Endothelial cell of umbilical vein (primary cell): Measurements from ENCODE around the gene RBM33. TPM values are rescaled to one million over a fixed set of nuclear protein-coding genes. Genes with fewer than 3 reads are reported as not detected.

Experiments used
- BruUV-seq: library from RNA; stranded (reverse); fragments of 400-500 nt; replicated peaks from 2 replicates; lab custom pipeline; 2021; lab: Mats Ljungman, UMichigan
- CTCF ChIA-PET: fragments of 300-600, 350-600 bp; sonication (Branson Sonifier 250); formaldehyde crosslinking; loops from one replicate; lab custom pipeline; 2021; ENCODE audit warnings: antibody characterized with exemption, inconsistent platforms; lab: Charles Lee
- POLR2A ChIA-PET: fragments of 300-600, 350-600 bp; sonication (Branson Sonifier 250); formaldehyde crosslinking; loops from one replicate; lab custom pipeline; 2021; ENCODE audit warnings: antibody characterized with exemption, inconsistent platforms; lab: Charles Lee
- DNase-seq: peaks from one replicate; pipeline ENCODE4 v3.0.0-alpha.2; 2011; ENCODE audit warnings: low read depth, low spot score
- FAIRE-seq: peaks from 2 replicates; lab custom pipeline; 2011; peaks lifted over from hg19 to GRCh38; lab: Jason Lieb, UNC
- H2AFZ ChIP-seq: 2 replicates; pipeline ENCODE4 v1.6.0; 2012; ENCODE audit warnings: low read depth, low read length, control low read depth, inconsistent platforms
- H3K27ac ChIP-seq: 2 replicates; pipeline ENCODE4 v1.5.1; 2011; ENCODE audit warnings: low read depth, mild to moderate bottlenecking, control low read depth, low read length, moderate library complexity; ENCODE audit not compliant: insufficient read depth
- H3K27me3 ChIP-seq, 2 experiments: 2 replicates each; pipeline versions ENCODE4 v1.6.0 to v1.6.1; 2011; ENCODE audit warnings: low read length in 2 of 2, mixed read lengths in 1 of 2; ENCODE audit not compliant: control insufficient read depth in 2 of 2, insufficient read depth in 2 of 2
- H3K36me3 ChIP-seq, 2 experiments: 2 replicates in 1 of 2; 3 replicates in 1 of 2; pipeline ENCODE4 v1.5.1; 2011; ENCODE audit warnings: low read length in 2 of 2, mild to moderate bottlenecking in 1 of 2, moderate library complexity in 1 of 2; ENCODE audit not compliant: control insufficient read depth in 2 of 2, insufficient read depth in 2 of 2; ENCODE audit errors: extremely low read depth in 1 of 2
- H3K4me1 ChIP-seq: 3 replicates; pipeline ENCODE4 v1.5.1; 2011; ENCODE audit warnings: mild to moderate bottlenecking, low read length; ENCODE audit not compliant: control insufficient read depth, insufficient read depth; ENCODE audit errors: extremely low read depth
- H3K4me2 ChIP-seq: 2 replicates; pipeline ENCODE4 v1.6.1; 2011; ENCODE audit warnings: low read length, control low read depth, mixed read lengths; ENCODE audit not compliant: insufficient read depth
- H3K4me3 ChIP-seq, 3 experiments: fragments of 200-600 bp in 1 of 3; sonication (generic), shearing (Covaris generic) in 1 of 3; replicated peaks in 1 of 3; 2 replicates each; pipeline ENCODE4 v1.5.1; 2011 to 2016; ENCODE audit warnings: control low read depth in 3 of 3, low read length in 3 of 3, mild to moderate bottlenecking in 2 of 3, inconsistent platforms in 1 of 3, low read depth in 1 of 3, moderate library complexity in 1 of 3; ENCODE audit not compliant: insufficient read depth in 1 of 3
- H3K79me2 ChIP-seq: 2 replicates; pipeline ENCODE4 v1.6.0; 2012; ENCODE audit warnings: low read length, inconsistent platforms; ENCODE audit not compliant: control insufficient read depth, insufficient read depth
- H3K9ac ChIP-seq: replicated peaks from 2 replicates; pipeline ENCODE3; 2011; ENCODE audit warnings: low read length, control low read depth; ENCODE audit not compliant: insufficient read depth; ENCODE audit errors: extremely low read depth
- H3K9me1 ChIP-seq: replicated peaks from 3 replicates; pipeline ENCODE4 v1.6.0; 2011; ENCODE audit warnings: mild to moderate bottlenecking, low read length; ENCODE audit not compliant: control insufficient read depth, insufficient read depth; ENCODE audit errors: extremely low read depth
- H3K9me3 ChIP-seq: replicated peaks from 2 replicates; pipeline ENCODE4 v1.5.1; 2012; ENCODE audit warnings: low read length, inconsistent platforms; ENCODE audit not compliant: control insufficient read depth, insufficient read depth
- H4K20me1 ChIP-seq: replicated peaks from 2 replicates; pipeline ENCODE3; 2011; ENCODE audit warnings: mild to moderate bottlenecking, low read length; ENCODE audit not compliant: control insufficient read depth, insufficient read depth; ENCODE audit errors: extremely low read depth
- CTCF ChIP-seq, 2 donors: IDR thresholded peaks; 1 replicate in 1 of 2; 2 replicates in 1 of 2; pipeline ENCODE4 v1.5.1; 2011; ENCODE audit warnings: low read length in 2 of 2, mild to moderate bottlenecking in 2 of 2, moderate library complexity in 2 of 2, control low read depth in 1 of 2, inconsistent platforms in 1 of 2, low read depth in 1 of 2; ENCODE audit not compliant: insufficient read depth in 1 of 2; ENCODE audit errors: extremely low read depth in 1 of 2
- EZH2 ChIP-seq: IDR thresholded peaks from 2 replicates; pipeline ENCODE4 v1.6.1; 2012; ENCODE audit warnings: borderline replicate concordance, low read depth, mild to moderate bottlenecking, moderate library complexity, low read length, inconsistent platforms; ENCODE audit not compliant: severe bottlenecking
- FOS ChIP-seq: IDR thresholded peaks from 2 replicates; pipeline ENCODE4 v1.6.1; 2011; ENCODE audit warnings: mild to moderate bottlenecking, low read length, moderate library complexity, borderline replicate concordance; ENCODE audit not compliant: insufficient read depth
- GATA2 ChIP-seq: IDR thresholded peaks from 2 replicates; pipeline ENCODE4 v1.7.0; 2011; ENCODE audit warnings: low read depth, mild to moderate bottlenecking, moderate library complexity, mixed read lengths, low read length; ENCODE audit not compliant: insufficient read length, insufficient read depth
- JUN ChIP-seq: IDR thresholded peaks from 2 replicates; pipeline ENCODE4 v1.6.1; 2011; ENCODE audit warnings: borderline replicate concordance, low read depth; ENCODE audit not compliant: insufficient read length, insufficient read depth
- MAX ChIP-seq: IDR thresholded peaks from 2 replicates; pipeline ENCODE4 v1.6.1; 2011; ENCODE audit not compliant: insufficient read depth, insufficient read length
- MYC ChIP-seq: IDR thresholded peaks from one replicate; pipeline ENCODE4 v1.6.1; 2011; ENCODE audit warnings: mild to moderate bottlenecking, low read depth, low read length
- POLR2A ChIP-seq: IDR thresholded peaks from 2 replicates; pipeline ENCODE4 v1.6.1; 2012; ENCODE audit warnings: low read depth, mild to moderate bottlenecking, control low read depth, low read length
- POLR2AphosphoS5 ChIP-seq: IDR thresholded peaks from 2 replicates; pipeline ENCODE4 v1.6.1; 2012; ENCODE audit warnings: low read depth, mild to moderate bottlenecking, control low read depth, low read length, moderate library complexity; ENCODE audit not compliant: insufficient read depth
- dilution Hi-C: fragments of 300-500 bp; cut with MboI; formaldehyde crosslinking; loops from one replicate; pipeline ENCODE4 v1.15.0; 2019; ENCODE audit warnings: low sequenced_read_pairs; ENCODE audit not compliant: extremely low pct_ligation_motif_present
- intact Hi-C: fragments of 100-400 bp; cut with micrococcal nuclease; formaldehyde crosslinking; loops from one replicate; pipeline ENCODE4 v1.10.0; 2022
- polyA plus RNA-seq, 4 experiments: library from polyadenylated mRNA; depleted of rRNA in 3 of 4; stranded (reverse) in 3 of 4; unstranded in 1 of 4; fragments of >200 nt; gene quantifications; 2 replicates each; pipeline versions ENCODE4 v1.2.1 to v1.2.3, GENCODE V29; 2011 to 2012; ENCODE audit warnings: missing spikeins in 1 of 4
- total RNA-seq: library from RNA; stranded (reverse); gene quantifications from 2 replicates; pipeline ENCODE4 v1.2.3, GENCODE V29; 2021

The RBM33 gene
- total and polyA plus RNA-seq, 2 donors (not counting 3 experiments of a cell fraction or from before 2014, with no cell fraction given) = 16.2 to 68.2 TPM

GRCh38 chr7:155602156-155602555 is 42.3 kb upstream of the RBM33 start:
- H3K79me2 ChIP-seq = no peaks in the 10 kb centered on the region
- no peak overlapping the region for H3K27ac ChIP-seq
- no peaks in the 10 kb centered on the region for H3K9me3 ChIP-seq

GRCh38 chr7:155602750-155603149 is 41.7 kb upstream of the RBM33 start:
- H3K9me3 ChIP-seq = no peaks in the 10 kb centered on the region
- CTCF ChIA-PET = interaction anchor here (1.7 kb wide), 1 partner anchor 171 kb away, joined by 4 read pairs; no protein-coding TSS in a partner anchor
- no peak for TF ChIP-seq CTCF (IDR thresholded peaks at IDR 0.05; ENCODE audit: extremely low read depth in 1 of 2, insufficient read depth in 1 of 2, low read depth in 1 of 2, low read length in 2 of 2)
- TF ChIP-seq GATA2 = no peak
- no peak for TF ChIP-seq MYC
- TF ChIP-seq JUN = no peak
- TF ChIP-seq FOS = no peak
- no peak for TF ChIP-seq EZH2
- TF ChIP-seq POLR2AphosphoS5 = no peak
- no peak for TF ChIP-seq POLR2A
- TF ChIP-seq MAX = no peak
- DNase-seq (no peak), FAIRE-seq (no peak)
- POLR2A ChIA-PET = no interaction called here
- no peaks in the 10 kb centered on the region for H3K79me2 ChIP-seq
- peak overlapping the region; percentile 33 for H2AFZ ChIP-seq
- no TSS peak for BruUV-seq
- intact Hi-C loops (no loop called here), dilution Hi-C loops (no loop called here)
- H3K27me3 ChIP-seq = peaks cover 0 to 12% of the 10 kb centered on the region in 2 experiments
- no peaks in the 10 kb centered on the region for H3K4me1 ChIP-seq
- H3K27ac ChIP-seq = no peak overlapping the region
- no peak overlapping the region for H3K9ac ChIP-seq
- no peaks in the 10 kb centered on the region for H3K36me3 ChIP-seq
- H3K4me3 ChIP-seq = no peak overlapping the region
- H3K9me1 ChIP-seq = no peaks in the 10 kb centered on the region
- H4K20me1 ChIP-seq = no peaks in the 10 kb centered on the region
- H3K4me2 ChIP-seq = no peak overlapping the region

More at GRCh38 chr7:155602156-155602555, 42.3 kb upstream of the RBM33 start:
- FAIRE-seq (no peak), DNase-seq (no peak)
- Histone ChIP-seq H3K4me3 (no peak overlapping the region), H3K9me1 (no peaks in the 10 kb centered on the region), H3K27me3 (peaks cover 3 to 12% of the 10 kb centered on the region in 2 experiments), H3K36me3 (no peaks in the 10 kb centered on the region), H3K4me2 (no peak overlapping the region), H2AFZ (no peak overlapping the region), H4K20me1 (no peaks in the 10 kb centered on the region), H3K4me1 (no peaks in the 10 kb centered on the region), H3K9ac (no peak overlapping the region)
- dilution Hi-C loops (no loop called here), intact Hi-C loops (no loop called here)
- BruUV-seq = no TSS peak
- CTCF ChIA-PET = no interaction called here
- no peak for TF ChIP-seq EZH2
- POLR2A ChIA-PET = no interaction called here
